ENCODE measurements around the gene SAP25.

GRCh38 chr7:100547872-100548271, 25.8 kb downstream of the SAP25 start:
- TF ChIP-seq CTCF (IDR thresholded peaks at IDR 0.05) (no peak), POLR2A (IDR thresholded peaks at IDR 0.05) (no peak)
